ENCODE measurements around the gene AQP10.
"Not testable (repeated sequence)": the region's sequence is repeated elsewhere in the genome, so short reads cannot be mapped to it uniquely, and the experiment has no call there.

Gene AQP10

DNA sequence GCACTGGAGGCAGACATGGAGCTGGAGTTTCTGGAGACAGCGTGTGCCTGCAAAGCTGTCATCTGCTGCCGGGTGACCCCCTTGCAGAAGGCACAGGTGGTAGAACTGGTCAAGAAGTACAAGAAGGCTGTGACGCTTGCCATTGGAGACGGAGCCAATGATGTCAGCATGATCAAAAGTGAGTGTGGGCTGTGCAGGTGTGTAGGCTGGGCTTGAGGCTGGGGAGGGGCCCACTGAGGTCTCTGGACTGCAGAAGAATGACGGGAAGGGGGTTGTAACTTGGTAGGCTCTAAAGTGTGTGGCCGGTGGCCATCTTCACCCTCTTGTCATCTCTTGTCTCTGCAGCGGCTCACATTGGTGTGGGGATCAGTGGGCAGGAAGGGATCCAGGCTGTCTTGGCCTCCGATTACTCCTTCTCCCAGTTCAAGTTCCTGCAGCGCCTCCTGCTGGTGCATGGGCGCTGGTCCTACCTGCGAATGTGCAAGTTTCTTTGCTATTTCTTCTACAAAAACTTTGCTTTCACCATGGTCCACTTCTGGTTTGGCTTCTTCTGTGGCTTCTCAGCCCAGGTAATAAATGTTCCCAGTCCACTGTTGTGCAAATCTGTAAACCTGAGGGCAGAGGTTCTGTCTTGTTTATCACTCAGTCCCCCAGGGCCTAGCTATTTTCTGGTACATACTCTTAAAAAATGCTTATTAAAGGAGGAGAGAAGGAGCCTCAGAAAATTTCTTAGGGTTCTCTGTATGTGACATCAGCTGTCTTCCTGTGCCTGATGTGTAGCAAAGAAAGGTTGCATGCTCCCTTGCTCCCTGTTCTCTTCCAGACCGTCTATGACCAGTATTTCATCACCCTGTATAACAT lies 24.3 kb downstream of the AQP10 start:
- peak; percentile 66 for DNase-seq (ENCODE audit: low read depth)

- no peak for DNase-seq (ENCODE audit: low read depth)
Measured at GRCh38 chr1:154346276-154346917, 25.5 kb downstream of the AQP10 start.

DNA sequence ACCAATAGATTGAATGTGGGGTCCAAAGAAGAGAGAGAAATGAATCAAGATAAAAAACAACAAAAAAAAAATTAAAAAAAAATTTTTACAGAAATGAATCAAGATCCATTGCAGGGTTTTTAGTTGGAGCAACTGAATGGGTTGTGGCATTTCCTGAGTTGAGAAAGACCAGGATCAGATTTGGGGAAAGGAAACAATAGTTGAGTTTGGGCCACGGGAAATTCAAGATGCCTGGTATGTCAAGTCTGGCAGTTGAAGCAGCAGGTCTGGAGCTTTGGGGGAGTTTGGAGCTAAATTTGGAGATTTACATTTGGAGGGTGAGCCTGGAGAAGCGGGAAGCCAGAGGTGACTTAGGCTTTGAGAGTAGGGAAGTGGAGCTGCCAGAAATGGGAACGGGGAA lies 27.1 kb downstream of the AQP10 start:
- DNase-seq (ENCODE audit: low read depth), result no peak

- DNase-seq (ENCODE audit: low read depth), result no peak
Measured at GRCh38 chr1:154348429-154349076, 27.7 kb downstream of the AQP10 start.

DNA sequence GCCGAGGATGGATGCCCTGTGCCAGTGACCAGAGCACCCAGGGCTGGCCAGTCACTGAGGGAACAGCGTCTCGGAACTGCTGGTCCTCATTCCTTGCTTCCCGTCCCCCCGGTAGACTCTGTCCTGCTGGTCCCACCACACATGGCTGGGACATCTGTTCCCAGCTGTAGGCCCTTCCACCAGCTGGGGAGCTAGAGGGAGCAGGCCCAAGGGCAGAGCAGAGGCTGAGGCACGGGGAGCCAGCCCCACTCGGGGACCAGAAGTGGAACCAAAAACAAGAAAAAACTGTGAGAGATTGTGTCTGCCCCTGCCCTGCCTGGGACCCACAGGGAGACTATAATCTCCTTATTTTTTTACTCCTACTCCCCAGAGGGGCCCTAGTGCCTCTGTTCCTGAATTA lies 28.2 kb downstream of the AQP10 start:
- DNase-seq (ENCODE audit: low read depth), result no peak

DNA sequence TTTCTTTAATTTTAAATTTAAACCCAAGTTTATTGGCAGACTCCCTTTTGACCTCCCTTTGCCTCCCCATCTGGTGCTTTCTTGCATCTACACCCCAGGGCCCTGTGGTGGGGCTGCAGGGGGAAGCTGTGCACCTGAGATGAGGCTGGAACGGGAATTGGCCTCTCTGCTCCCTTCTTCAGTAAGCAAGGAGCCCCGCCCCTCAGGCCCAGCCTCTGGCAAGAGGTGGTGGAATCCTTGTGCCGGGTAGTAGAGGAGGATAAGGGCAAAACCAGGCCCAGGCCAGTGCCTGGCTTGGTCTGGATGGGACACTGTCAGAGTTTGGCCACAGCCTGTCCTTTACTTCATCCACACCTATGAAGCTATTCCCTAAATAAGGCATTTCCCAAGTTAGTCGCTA lies 29.5 kb downstream of the AQP10 start:
- DNase-seq (ENCODE audit: low read depth), result no peak

- DNase-seq (ENCODE audit: low read depth), result no peak
Measured at GRCh38 chr1:154351363-154352068, 30.6 kb downstream of the AQP10 start.

DNA sequence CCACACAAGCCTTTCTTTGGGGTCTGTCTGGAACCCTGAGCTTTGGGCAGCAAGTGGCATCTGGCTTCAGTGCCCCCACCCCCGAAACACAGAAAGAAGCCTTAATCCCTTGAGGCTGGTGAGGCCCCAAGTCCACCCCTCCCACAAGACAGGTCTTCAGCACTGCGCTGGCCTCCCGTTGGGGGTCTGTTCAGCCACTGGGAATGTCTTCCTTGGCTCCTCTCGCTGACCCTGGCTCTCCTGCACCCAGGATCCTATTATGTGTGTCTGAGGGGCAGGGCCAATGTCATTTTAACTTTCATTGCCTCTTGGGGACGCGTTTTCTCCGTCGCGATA lies 31.3 kb downstream of the AQP10 start:
- DNase-seq (ENCODE audit: low read depth), result no peak

DNA sequence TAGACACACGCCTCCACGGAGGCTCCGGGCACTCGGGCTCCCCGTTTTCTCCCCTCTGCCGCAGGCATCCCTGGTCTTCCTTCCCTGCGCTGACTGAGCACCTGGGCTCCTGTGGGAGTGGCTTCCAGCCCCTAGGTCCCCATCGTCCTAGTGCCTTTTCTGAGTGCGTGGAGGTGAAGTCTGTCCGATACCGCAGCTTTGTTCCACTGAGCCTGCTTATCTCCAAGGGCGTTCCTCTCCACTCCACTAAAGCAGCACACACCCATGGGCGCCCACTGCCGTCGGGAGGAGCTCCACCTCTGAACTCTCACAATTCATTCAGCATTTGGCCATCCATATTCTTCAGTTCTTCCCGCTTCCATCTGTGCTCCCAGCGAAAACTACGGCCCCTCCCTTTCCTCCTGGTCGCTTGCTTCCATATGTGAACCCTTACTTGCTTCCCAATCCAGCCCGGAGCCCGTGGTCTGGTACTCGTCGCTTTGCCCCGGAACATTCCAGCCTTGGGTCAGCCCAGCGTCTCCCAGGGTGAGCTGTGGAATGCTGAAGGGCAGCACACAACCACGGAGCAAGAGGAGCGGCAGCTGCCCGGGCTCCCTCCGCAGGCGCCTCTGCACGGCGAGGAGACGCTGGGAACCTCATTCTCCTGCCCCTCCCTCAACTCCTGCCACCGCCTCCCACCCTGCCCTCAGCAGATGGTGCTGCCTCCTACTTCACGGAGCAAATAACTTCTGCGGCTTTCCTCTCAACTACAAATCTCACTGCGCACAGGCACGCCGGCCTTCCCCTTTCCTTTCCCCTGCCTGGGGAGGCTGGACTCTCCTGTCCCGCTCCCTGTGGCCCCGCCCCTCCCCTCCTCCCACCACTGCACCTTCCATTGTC lies 31.9 kb downstream of the AQP10 start:
- peak; percentile 31 for DNase-seq (ENCODE audit: low read depth)

DNA sequence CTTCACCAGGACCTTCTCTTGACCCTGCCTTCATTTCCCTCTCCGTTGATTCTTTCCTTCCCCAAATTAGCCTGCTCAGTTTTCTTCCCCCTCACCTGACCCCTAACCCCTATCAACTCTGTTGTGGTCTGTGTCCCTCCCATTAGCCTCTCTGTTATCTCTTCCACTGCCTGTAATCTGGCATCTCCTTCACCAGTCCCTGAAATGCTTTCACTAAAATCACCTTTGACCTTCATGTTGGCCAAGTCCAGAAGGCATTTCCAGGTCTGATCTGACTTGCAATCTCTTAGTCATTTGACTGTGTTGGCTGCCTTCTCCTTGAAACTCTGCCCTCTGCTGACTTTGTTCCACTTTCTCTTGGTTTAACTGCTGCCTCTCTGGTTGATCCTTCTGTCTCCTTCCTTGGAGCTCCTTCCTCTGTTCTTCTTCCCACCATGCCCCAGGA lies 32.6 kb downstream of the AQP10 start:
- peak; percentile 58 for DNase-seq (ENCODE audit: low read depth)

GRCh38 chr1:154353966-154354365 lies 33.1 kb downstream of the AQP10 start:
- DNase-seq (ENCODE audit: low read depth), result no peak

DNA sequence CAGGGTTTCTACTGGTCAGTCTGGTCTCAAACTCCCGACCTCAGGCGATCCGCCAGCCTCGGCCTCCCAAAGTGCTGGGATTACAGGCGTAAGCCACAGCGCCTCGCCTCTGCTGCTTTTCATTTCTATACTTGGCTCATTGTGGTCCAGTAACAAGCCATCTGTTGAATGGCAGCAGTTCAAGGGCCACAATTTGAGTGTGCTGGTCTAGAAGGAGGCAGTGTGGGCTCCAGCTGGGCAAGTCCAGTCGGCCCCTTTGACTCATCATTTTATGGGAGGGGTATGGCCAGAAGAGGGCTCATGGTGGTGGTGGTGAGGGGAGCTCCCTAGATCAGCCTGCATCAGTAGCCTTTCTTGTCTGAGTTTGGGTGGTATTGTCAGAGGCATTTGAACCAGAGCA lies 37.6 kb downstream of the AQP10 start:
- DNase-seq (ENCODE audit: low read depth), result no peak

GRCh38 chr1:154360288-154360687 lies 39.4 kb downstream of the AQP10 start:
- DNase-seq (ENCODE audit: low read depth), result no peak

GRCh38 chr1:154360881-154361280 lies 40.0 kb downstream of the AQP10 start:
- DNase-seq (ENCODE audit: low read depth), result not testable (repeated sequence)

DNA sequence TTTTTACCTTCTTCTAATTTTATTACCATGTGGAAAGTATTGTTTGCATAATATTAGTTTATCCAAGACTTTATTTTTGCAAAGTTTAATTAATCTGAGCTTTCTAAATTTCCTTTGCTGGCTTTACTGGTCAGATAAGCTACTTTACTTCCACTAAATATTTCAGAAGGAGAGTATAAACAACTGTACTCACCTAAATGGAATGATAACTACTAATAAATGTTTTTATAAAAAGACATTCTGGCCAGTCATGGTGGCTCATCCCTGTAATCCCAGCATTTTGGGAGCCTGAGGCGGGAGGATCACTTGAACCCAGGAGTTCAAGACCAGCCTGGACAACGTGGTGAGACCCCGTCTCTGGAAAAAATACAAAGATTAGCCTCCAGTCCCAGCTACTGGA lies 40.5 kb downstream of the AQP10 start:
- DNase-seq (ENCODE audit: low read depth), result no peak

GRCh38 chr1:154371436-154371835 lies 50.5 kb downstream of the AQP10 start:
- no peak for DNase-seq (ENCODE audit: low read depth)

GRCh38 chr1:154373777-154374357 lies 53.0 kb downstream of the AQP10 start:
- DNase-seq (ENCODE audit: low read depth), result not testable (repeated sequence)

Data from iris pigment epithelial cell (primary cell).